Right renal pelvis (tissue), 4 donors: ENCODE measurements around the gene ICA1. TPM values are rescaled to one million over a fixed set of nuclear protein-coding genes. Genes with fewer than 3 reads are reported as not detected.

Source experiments
- DNase-seq, 4 donors: peaks; one replicate each; pipeline ENCODE4 v3.0.0-alpha.2; 2013; ENCODE audit warnings: low read depth in 4 of 4, low spot score in 3 of 4, missing footprints in 1 of 4
- polyA plus RNA-seq, 4 donors: library from polyadenylated mRNA; unstranded; fragments of 120-200 nt; gene quantifications; one replicate each; pipeline ENCODE4 v1.2.1, GENCODE V29; 2013; ENCODE audit not compliant: insufficient read length in 4 of 4

ICA1 gene
- polyA plus RNA-seq, 4 donors = 19.9 to 30.3 (median 22.0) TPM

DNA sequence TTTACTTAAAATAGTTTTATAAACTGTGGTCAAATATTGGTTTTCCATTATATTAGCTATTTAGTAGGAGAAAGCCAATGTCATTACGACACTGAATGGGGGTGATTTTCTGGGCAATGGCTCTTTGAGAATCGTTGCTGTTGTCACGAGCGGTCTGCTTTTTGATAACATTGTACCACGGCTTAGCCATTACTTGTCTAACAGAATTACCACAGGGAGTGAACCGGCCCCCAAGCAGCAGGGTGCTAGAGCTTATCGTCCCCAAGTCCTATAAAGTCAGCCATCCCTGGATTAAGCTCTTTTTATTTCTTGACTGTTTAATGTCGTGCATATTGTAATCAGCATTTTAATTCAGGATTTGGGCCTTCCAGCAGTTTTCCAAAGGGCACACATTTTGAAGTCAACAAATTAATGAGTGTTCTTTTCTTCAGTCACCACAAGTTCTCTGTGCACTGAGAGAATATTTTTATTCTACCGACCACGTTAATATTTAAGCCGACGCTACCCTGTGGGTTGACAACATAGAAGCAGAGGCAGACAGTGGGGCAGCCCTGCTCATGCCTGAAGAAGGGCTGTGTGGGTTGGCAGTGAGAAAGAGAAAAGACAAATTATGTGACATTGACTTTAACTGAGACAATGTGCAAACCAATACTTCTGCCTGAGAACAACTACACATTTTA is 125.8 kb downstream of the ICA1 start:
- no peak for DNase-seq

DNA sequence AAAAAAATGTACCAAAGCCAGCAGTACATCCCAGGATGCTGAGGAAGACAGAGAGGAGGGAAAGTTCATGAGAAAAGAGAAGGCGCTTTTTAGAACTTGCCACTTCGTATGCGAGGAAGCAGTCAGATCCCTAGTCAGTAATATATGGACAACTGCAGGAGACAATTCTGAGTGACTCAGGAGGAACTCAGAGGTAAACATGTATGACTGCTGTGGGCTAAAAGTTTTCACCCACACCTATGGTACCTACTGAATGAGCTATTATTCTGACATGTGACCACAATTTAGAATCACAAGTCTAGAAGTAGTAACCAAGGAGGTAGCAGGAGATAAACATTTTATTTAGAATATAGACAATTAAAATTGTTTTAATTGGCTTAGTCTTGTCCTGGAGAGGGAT is 126.5 kb downstream of the ICA1 start:
- DNase-seq = no peak

DNA sequence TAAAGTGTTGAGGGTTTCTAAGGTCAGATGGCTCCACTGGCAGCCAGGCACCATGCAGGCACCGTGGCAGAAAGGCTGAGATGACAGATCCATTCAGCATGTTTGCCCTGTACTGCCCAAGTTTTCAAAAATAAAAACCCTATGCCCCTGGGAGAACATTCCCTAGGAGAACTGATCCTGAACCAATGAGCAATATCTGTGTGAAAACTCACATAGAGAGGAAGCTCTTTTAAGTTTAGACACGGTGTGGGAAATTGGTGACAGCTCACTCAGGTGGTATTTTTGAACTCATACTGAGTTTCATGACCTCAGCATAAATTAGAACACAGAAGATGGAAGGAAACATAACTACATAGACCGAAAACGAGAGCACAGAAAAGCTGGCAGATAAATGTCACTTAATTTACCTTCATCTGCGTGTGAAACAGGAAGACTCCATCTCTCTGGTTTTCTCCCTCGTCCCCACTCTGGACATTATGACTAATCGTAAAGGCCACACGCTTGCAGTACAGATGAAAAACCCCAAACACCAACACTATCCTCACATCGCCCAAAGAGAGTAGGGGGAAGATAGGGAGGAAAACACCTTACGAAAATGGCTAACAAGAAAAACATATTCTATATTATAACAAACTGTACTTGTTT is 127.8 kb downstream of the ICA1 start:
- no peak for DNase-seq

DNA sequence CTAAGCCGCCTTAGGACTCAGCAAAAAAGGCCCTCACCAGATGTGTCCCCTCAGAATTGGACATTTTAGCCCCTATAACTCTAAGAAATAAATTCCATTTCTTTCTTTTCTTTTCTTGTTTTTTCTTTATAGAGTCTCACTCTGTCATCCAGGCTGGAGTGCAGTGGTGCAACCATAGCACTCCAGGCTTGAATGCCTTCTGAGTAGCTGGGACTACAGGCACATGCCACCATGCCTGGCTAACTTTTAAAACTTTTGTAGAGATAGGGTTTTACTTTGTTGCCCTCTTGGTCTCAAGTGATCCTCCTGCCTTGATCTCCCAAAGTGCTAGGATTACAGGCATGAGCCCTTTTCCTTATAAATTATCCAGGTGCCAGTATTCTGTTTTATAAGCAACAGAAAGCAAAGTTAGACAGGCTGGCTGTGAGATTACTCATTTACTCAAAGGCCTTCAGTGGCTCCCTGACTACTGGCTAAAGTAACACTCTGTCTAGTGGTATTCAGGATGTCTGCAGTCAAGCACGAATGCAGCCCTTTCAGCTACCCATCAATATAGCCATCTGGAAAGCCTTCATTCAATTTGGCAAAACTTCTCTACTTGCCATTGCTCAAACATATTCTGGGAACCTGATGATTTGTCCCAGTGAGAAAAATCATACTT is 128.6 kb downstream of the ICA1 start:
- no peak for DNase-seq

DNA sequence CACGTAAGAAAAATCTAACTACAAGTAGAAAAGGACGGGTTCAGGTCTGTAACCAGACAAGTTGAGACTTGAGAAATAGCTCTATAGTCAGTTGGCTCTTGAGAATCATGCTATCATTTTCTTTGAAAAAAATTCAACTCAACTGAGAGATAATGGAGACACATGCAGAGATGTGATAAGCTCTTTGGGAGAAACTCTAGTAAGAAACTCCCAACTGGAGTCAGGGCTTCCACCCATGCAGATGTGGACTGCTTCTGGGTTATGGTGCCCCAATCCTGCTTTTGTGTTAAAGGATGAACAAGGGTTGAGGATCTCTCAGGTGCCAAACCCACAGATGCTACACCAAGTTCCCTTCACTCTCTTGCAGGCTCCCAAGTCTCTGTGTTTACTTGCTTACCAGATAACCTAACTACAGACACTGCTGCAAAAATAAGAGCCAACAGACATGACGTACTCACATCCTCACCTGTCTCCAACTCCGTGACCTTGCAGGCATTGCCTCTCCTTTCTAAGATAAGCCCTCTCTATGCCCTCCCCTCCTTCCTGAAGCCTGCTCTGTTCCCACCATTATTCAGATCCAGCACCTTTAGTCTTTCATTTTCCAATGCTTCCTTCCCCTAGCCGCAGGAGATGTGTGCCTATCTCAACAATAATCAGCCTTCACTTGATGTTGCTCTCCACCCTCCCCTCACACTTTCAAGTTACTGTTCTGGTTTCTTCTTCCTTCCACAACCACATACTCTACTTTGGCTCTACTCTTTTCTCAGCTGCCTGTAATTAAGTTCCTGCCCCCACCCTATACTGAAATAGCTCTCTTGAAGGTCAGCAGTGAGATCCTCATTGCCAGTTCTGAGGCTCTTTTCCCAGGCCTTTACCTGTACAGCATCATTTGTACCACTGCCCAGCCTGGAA is 130.0 kb downstream of the ICA1 start:
- no peak for DNase-seq

DNA sequence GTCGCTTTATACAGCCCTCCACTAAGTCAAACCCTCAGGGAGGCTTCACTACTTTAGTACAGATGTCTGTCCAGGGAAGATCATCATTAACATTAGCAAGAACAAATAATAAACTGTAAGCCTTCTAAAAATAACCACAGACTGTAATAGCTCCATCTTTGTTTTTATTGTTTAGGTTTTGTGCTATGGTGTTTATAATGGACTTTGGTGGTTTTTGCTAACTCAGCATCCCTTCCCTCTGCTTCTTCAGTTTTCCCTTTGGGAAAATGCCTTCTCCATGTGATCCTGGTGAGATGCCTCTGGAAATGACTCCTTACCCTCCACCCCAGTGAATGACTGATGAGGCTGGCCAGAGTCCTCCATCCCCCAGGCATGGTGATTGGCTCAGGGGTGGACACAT is 131.3 kb downstream of the ICA1 start:
- DNase-seq = no peak

DNA sequence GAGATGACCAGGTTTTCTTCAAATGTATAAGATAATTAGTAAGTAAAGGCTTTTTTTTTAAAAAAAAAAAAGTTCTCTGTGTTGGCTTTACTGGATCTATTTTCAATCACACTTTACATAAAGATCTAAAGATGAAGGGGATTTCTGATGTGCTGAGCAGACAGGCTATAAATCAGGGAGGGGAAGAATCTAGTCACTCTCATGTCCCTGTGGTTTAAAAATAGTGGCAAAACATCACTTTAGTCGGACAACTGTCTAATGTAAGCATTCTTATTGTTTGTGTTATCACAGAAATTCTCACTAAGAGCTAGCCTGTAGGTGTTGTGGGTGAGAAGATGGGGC is 132.7 kb downstream of the ICA1 start:
- no peak for DNase-seq

DNA sequence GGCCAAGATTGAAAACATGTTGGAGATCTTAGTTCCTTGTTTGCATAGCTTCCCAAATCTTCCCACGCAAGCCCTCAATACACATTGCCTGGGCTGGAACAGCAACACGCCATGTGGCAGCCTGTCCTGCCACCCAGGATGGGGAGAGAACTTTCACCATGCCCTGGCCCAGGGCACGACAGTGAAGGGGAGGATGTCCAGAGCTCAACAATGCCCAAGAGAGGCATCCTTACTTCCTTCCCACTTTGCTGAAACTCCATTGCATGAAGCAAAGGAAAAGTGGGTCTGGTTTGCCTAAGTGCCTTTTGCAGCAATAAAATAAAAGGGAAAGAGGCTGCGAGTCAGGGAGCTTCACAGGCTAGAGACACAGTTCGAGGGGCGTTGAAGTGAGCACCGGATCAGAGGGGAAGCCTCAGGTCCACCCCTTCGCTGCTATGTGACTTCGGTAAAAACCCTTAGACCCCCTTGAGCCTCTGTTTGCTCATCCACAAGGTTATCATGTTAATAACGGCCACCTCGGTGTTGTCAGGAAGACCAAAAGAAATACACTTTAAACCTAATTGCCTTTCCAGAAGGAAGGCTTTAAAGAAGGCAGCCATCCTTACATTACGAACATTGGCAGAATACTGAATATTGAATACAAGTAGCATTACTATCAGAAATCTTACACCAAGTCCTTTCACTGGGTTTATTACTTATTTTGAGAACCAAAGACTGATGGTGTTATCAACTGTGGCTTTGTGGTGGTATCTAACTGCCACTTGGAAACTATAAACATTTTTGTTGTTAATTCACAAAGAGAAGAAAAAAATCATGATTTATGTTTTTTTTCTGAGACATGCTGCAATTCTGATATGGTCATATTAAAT is 133.3 kb downstream of the ICA1 start:
- no peak for DNase-seq

DNA sequence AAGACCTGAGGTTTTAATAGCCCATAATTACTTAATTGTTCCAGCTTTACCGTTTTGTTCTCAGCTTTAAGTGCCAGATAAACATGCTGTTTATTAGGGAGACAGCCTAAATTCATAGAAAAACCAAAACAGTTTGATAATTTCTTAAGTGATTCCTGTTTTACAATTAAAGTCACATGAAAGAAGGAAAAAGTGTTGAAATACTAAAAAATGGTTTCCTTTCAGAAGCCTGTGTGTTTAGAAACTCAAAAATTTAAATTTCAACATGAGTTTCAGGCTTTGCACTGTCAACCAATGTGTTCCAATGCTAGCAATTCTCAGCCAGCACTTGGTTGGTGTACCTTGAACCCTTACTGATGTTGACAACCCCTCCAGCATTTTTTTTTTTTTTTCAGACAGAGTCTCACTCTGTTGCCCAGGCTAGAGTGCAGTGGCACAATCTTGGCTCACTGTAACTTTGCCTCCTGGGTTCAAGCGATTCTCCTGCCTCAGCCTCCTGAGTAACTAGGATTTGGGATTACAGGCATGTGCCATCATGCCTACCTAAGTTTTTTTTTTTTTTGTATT is 135.3 kb downstream of the ICA1 start:
- no peak for DNase-seq

DNA sequence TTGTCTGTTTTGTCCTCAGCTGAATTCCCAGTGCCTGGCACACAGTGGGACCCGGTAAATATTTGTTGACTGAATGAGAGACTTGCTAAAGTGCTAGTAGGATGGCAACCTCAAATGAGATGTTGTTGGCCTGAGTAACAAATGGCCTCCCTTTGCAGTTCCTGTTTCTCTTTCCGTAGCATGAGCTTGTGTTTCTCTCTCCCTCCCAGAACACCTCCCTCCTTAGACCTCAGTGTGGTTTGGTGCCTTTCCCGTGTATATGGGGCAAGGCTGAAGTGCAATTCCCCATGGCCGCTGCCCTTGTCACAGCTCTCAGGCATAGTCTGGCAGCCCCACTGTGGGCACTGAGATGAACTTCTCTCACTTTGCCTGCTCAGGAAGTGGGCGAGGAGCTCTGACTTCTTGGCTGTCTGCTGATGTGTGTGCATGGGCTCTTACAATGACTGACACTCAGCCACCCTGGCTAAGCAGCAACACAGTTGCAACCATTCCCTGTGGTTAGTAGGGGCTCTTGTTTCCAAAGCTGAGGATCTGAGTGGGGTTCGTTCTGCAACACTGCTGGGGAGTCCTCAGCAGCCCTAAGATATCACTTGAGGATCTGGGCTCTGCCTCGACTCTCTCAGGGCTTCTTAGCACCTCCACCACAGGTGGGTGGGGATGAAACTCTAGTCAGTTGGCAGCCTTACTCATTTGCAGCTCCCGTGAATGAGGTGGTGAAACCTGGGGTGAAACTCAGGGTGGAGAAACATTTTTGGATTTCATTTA is 136.1 kb downstream of the ICA1 start:
- DNase-seq = no peak

DNA sequence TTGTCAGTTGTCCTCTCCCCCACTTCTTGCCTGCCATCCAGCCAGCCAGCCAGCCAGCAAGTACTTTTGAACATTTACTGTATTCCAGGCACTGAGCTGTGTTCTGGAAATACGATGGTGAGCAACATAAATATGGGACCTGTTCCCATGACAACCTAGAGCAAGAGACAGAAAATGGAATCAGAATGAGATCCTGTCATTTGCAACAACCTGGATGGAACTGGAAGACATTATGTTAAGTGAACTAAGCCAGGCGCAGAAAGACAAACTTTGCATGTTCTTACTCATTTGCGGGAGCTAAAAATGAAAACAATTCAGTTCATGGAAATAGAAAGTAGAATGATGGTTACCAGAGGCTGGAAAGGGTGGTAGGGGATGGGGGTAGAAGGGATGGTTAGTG is 140.7 kb downstream of the ICA1 start:
- DNase-seq = no peak

DNA sequence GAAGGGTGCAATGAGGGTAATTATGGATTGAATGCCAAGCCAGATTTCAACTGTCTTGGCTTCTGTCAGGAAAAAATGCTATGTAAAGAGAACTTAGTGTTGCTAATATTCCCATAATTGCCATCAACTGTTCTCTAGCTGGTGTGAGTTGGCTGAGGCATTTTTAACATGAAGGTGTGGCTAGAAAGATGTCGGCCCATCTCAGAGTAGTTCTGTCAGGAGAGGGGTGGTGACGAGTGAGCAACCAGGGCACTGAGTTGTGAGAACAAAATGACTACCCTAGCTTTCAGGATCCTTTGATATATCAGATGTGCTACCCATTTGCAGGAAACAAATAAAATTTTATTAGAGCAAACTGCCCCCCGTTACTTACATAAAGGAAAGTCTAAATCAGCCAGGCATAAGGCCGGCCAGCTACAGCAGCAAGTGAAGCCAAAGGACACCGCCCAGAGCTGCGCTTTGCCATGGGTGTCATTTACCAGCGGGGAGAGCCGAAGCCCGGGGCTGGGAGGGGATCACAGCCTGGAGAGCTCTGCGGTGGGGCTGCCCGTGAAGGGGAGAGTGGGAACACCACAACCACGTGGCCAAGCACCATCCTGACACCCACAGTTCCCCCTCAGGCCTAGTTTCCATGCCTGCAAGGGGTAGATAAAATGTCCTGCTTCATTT is 141.4 kb downstream of the ICA1 start:
- DNase-seq = no peak

DNA sequence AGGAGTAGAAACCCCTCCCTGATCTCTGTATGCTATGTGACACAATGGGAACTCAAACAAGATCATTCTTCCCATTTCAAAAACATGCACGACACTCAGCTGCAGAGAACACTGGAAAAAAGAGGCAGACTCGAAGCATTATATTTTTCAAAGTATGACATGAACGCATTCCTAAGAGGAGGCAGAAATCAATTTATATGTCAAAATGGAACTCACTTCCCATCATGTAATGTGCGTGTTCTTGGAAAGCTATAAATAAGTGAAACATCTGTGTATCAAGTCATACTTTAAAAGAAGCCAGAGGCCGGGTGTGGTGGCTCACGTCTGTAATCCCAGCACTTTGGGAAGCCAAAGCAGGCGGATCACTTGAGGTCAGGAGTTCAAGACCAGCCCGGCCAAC is 142.7 kb downstream of the ICA1 start:
- DNase-seq = no peak

DNA sequence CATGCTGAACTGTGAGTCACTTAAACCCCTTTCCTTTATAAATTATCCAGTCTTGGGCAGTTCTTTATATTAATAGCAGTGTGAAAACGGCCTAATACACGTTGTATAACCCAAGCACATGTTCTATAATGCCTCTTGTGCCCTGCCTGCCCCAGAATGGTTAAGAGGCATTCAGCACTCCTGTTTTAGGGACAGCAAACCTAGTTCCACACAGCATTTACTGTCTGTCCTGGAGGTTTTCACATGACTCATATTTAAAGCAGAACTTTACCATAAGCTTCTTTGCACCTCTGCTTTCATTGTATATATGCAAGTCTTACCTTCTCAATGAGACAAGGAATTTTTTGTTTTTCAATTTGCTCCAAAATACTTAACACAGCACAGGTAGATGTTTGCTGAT is 144.8 kb downstream of the ICA1 start:
- no peak for DNase-seq

DNA sequence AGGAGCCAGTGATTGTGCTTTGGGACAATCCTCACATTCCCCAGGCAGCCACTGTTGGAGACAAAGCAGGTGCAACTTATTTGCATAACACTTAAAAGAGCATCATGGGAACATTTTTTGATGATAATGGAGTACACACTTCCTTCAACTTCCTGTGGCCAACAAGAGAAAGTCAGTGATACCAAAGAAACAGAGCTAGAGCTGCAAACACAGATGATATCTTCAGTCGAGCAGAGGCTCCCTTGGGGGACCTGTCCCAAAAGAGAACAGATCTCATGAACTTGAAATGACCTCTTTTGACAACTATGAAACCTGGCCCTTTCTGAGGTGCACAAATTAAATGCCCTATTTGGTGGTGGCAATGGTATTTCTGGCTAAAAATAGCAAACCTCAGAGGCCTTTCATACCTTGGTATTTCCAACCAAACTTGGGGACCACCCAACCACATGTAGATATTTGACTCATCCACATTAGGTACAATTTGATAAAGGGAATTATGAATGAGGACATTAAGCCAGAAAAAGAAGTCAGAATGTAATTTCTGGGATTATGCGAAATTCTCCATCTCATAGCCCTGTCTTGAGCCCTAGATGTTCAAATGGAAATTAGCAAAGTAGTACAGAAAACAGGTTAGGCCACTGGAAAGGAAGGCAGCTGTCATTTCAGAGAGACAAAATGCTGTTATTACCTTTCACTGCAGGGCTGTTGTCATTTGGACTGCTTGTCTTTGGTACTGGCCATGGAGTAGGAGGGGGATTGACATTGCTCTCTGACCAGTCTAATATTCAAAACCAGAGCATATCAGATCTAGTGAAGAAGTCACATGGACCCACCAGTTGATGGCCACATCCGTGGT is 146.2 kb downstream of the ICA1 start:
- DNase-seq = no peak

DNA sequence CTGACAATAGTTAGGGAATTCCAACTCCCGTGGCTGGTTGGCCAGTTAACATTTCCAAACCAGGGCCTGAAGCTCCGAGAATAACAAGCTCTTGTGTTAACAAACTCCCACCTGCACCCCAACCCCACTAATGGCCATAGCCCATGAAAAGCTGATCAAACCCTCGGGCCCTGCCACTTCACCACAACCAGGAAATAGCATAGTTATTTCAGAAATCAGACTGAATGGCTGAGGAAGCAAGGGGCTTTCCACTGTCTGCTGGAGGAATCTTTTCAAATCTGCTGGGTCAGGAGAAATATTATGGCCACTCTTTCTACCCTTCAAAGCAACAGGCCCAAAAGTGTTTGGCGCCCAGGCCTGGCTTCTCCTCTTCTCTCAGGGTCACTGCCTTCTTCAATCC is 147.8 kb downstream of the ICA1 start:
- no peak for DNase-seq

DNA sequence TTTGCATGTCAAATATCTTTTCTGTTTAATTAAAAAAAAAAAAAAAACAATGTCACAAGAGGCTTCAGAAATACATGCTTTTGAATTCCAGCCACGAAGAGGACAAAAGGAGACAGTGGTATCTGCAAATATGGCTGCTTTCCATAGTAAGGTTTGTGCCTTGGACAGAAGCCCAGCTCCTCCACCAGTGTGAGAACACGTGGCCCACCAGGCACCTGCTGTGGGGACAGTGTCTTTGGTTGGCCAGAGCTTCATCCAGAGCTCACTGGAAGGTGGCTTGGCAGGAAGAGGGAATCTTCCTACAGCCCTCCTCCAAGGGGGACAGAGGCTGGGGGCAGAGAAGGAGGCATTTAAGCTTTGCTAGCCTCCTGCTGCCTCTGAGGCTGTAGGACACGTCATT is 148.8 kb downstream of the ICA1 start:
- DNase-seq = no peak

DNA sequence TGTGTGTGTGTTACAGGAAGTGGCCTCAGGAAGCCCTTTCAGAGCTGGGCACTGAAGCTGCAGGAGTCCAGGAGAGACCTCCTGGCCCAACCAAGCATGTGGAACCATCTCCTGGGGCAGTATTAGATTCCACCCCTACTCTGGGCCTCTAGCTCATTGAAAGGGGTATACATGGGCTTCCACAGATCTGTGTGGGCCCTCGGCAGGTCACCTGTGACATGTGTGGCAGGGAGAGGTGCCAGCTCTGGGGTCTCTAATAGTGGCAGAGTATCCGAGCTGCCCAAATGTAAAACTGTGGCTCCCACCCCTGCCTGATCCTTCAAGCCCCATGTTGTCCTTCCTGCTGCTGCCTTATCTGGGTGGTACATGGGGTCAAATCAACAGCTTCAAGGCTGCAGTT is 149.3 kb downstream of the ICA1 start:
- no peak for DNase-seq
